K562 (cell line): ENCODE measurements around the gene MTTP. TPM values are rescaled to one million over a fixed set of nuclear protein-coding genes. Genes with fewer than 3 reads are reported as not detected.

ENCODE experiments used
- ATAC-seq: fragments of 200-7000 bp; cut with Tn5 transposase; 3 replicates; pipeline ENCODE4 v1.9.1; 2020; ENCODE audit warnings: moderate library complexity
- BruUV-seq: library from RNA; stranded (reverse); fragments of 400-500 nt; replicated peaks from 2 replicates; lab custom pipeline; 2021; lab: Mats Ljungman, UMichigan
- CTCF ChIA-PET: fragments of 300-600 bp; formaldehyde crosslinking; extraction: SDS; loops from one replicate; lab custom pipeline; 2021; ENCODE audit warnings: low intra/inter-chr PET ratio; lab: Yijun Ruan, JAX
- POLR2A ChIA-PET: fragments of 300-600, 350-650 bp; sonication (Branson Sonifier 250); formaldehyde crosslinking; extraction: SDS; loops from one replicate; lab custom pipeline; 2021; ENCODE audit warnings: antibody characterized with exemption, inconsistent platforms; lab: Yijun Ruan, JAX
- DNase-seq, 4 experiments: peaks; one replicate each; pipeline versions ENCODE4 v3.0.0 to v3.0.0-alpha.2; 2011 to 2018; ENCODE audit warnings: low spot score in 3 of 4, mixed read lengths in 3 of 4; ENCODE audit errors: extremely low read depth in 1 of 4
- FAIRE-seq: peaks from 2 replicates; lab custom pipeline; 2011; peaks lifted over from hg19 to GRCh38; lab: Jason Lieb, UNC
- H2AFZ ChIP-seq: 2 replicates; pipeline ENCODE4 v1.6.0; 2011; ENCODE audit warnings: low read depth, low read length, control low read depth, inconsistent platforms
- H3K27ac ChIP-seq: fragments of 200-600 bp; 3 replicates; pipeline ENCODE4 v1.8.0; 2011; ENCODE audit warnings: low read depth, mild to moderate bottlenecking, control low read depth, inconsistent platforms, low read length, moderate library complexity, mixed read lengths; ENCODE audit errors: extremely low read depth
- H3K27me3 ChIP-seq, 2 experiments: fragments of 300-600 bp in 1 of 2; 2 replicates in 1 of 2; 3 replicates in 1 of 2; pipeline versions ENCODE4 v1.6.0 to v1.8.0; 2011; ENCODE audit warnings: inconsistent platforms in 2 of 2, low read length in 2 of 2, mild to moderate bottlenecking in 1 of 2, mixed read lengths in 1 of 2, moderate library complexity in 1 of 2; ENCODE audit not compliant: control insufficient read depth in 2 of 2, insufficient read depth in 2 of 2
- H3K36me3 ChIP-seq: fragments of 300-600 bp; 3 replicates; pipeline ENCODE4 v1.8.0; 2011; ENCODE audit warnings: mild to moderate bottlenecking, low read length, inconsistent platforms; ENCODE audit not compliant: control insufficient read depth, insufficient read depth
- H3K4me1 ChIP-seq, 2 experiments: fragments of 200-600 bp in 1 of 2; replicated peaks in 1 of 2; 2 replicates in 1 of 2; 3 replicates in 1 of 2; pipeline versions ENCODE4 v1.5.1 to v1.8.0; 2011; ENCODE audit warnings: inconsistent platforms in 2 of 2, low read length in 2 of 2, mild to moderate bottlenecking in 1 of 2, mixed read lengths in 1 of 2, moderate library complexity in 1 of 2; ENCODE audit not compliant: control insufficient read depth in 2 of 2, insufficient read depth in 2 of 2
- H3K4me2 ChIP-seq: 2 replicates; pipeline ENCODE4 v1.6.1; 2011; ENCODE audit warnings: low read length, control low read depth, inconsistent platforms, mixed read lengths; ENCODE audit not compliant: insufficient read depth
- H3K4me3 ChIP-seq: fragments of 200-600 bp; sonication (generic), shearing (Covaris generic); 2 replicates; pipeline ENCODE4 v1.5.1; 2016; ENCODE audit warnings: control low read depth, inconsistent platforms
- H3K79me2 ChIP-seq: fragments of 200-600 bp; 3 replicates; pipeline ENCODE4 v1.8.0; 2011; ENCODE audit warnings: low read length, inconsistent platforms; ENCODE audit not compliant: control insufficient read depth, insufficient read depth
- H3K9ac ChIP-seq, 2 experiments: 2 replicates each; pipeline versions ENCODE4 v1.6.0 to v1.6.1; 2011; ENCODE audit warnings: low read depth in 2 of 2, low read length in 2 of 2, control low read depth in 1 of 2, inconsistent platforms in 1 of 2, mild to moderate bottlenecking in 1 of 2, mixed read lengths in 1 of 2; ENCODE audit not compliant: insufficient read depth in 1 of 2
- H3K9me1 ChIP-seq: one replicate; pipeline ENCODE4 v1.6.0; 2011; ENCODE audit warnings: inconsistent platforms, mild to moderate bottlenecking, low read length, moderate library complexity; ENCODE audit not compliant: control insufficient read depth, insufficient read depth
- H3K9me3 ChIP-seq: replicated peaks from 2 replicates; pipeline ENCODE4 v1.5.1; 2011; ENCODE audit warnings: low read depth, low read length, inconsistent platforms; ENCODE audit not compliant: control insufficient read depth, insufficient read depth
- H4K20me1 ChIP-seq: replicated peaks from 2 replicates; pipeline ENCODE4 v1.6.1; 2011; ENCODE audit warnings: low read length, inconsistent platforms, mixed read lengths; ENCODE audit not compliant: control insufficient read depth, insufficient read depth
- C11orf30 ChIP-seq: fragments of 450-650 bp; IDR thresholded peaks from 2 replicates; pipeline ENCODE4 v1.6.1; 2016; ENCODE audit warnings: low read depth, mild to moderate bottlenecking
- ELF2 ChIP-seq: fragments of 250-450 bp; sonication (Bioruptor Pico); IDR thresholded peaks from 2 replicates; pipeline ENCODE4 v1.5.0; 2021; ENCODE audit warnings: mild to moderate bottlenecking
- HOMEZ ChIP-seq: fragments of 250-450 bp; sonication (Bioruptor Pico); IDR thresholded peaks from 2 replicates; pipeline ENCODE4 v1.4.0; 2020; ENCODE audit warnings: mild to moderate bottlenecking, moderate library complexity
- JUN ChIP-seq, 2 experiments: sonication (generic) in 1 of 2; formaldehyde crosslinking in 1 of 2; IDR thresholded peaks; 2 replicates each; pipeline versions ENCODE4 v1.6.1 to v1.8.0; 2012 to 2022; ENCODE audit warnings: borderline replicate concordance in 2 of 2, mild to moderate bottlenecking in 2 of 2, improper control_type of control experiment in 1 of 2, low read depth in 1 of 2, low read length in 1 of 2, missing genetic modification reagents in 1 of 2
- MAFF ChIP-seq: IDR thresholded peaks from 2 replicates; pipeline ENCODE4 v1.6.1; 2012; ENCODE audit warnings: low read length, improper control_type of control experiment
- MAFG ChIP-seq: fragments of 450-650 bp; conservative IDR thresholded peaks from 2 replicates; pipeline ENCODE4 v1.6.1; 2016; ENCODE audit warnings: missing genetic modification characterization, missing compliant biosample characterization
- MAFK ChIP-seq: IDR thresholded peaks from 2 replicates; pipeline ENCODE4 v1.6.1; 2011; ENCODE audit warnings: low read length, improper control_type of control experiment
- NFE2L1 ChIP-seq: fragments of 450-650 bp; IDR thresholded peaks from 2 replicates; pipeline ENCODE4 v1.6.1; 2016; ENCODE audit warnings: missing genetic modification characterization, low read depth, mild to moderate bottlenecking, missing compliant biosample characterization, moderate library complexity, borderline replicate concordance
- ZNF316 ChIP-seq: fragments of 450-650 bp; IDR thresholded peaks from 2 replicates; pipeline ENCODE4 v1.6.1; 2016
- ZNF318 ChIP-seq, 2 experiments: fragments of 450-650 bp; IDR thresholded peaks; 2 replicates each; pipeline ENCODE4 v1.6.1; 2016; ENCODE audit warnings: mild to moderate bottlenecking in 2 of 2, borderline replicate concordance in 1 of 2, low read depth in 1 of 2, moderate library complexity in 1 of 2
- WGBS: fragments of 100-300 bp; shearing (Covaris generic); methylation state at CpG from one replicate; pipeline ENCODE4 v1.1.6; 2016; ENCODE audit warnings: low coverage, mixed read lengths; ENCODE audit not compliant: insufficient coverage; ENCODE audit errors: missing lambda C conversion rate; 5-methylcytosine and 5-hydroxymethylcytosine counted together
- in situ Hi-C: fragments of 300-500 bp; cut with MboI; formaldehyde crosslinking; loops from 4 replicates; pipeline ENCODE4 v1.15.0; 2018; ENCODE audit warnings: inconsistent platforms, mixed read lengths
- intact Hi-C: fragments of 100-400 bp; cut with micrococcal nuclease; formaldehyde crosslinking; loops from 2 replicates; pipeline ENCODE4 v1.14.2; 2022
- polyA plus RNA-seq, 8 experiments: library from polyadenylated mRNA; depleted of rRNA in 4 of 8; stranded (reverse) in 5 of 8; unstranded in 3 of 8; fragments of >200 nt; fragmentation: Nextera tagmentation in 2 of 8; fragmentation: Illumina TruSeq in 1 of 8; extraction: Ambion mirVana in 2 of 8; extraction: Trizol in 1 of 8; gene quantifications; 2 replicates each; pipeline versions ENCODE4 v1.2.1 to v1.2.3, GENCODE V29; 2011 to 2014; ENCODE audit warnings: inconsistent platforms in 1 of 8, missing spikeins in 1 of 8
- total RNA-seq, 7 experiments: library from RNA; depleted of rRNA in 6 of 7; stranded (reverse); fragments of >200 nt in 6 of 7; fragmentation: Illumina TruSeq in 2 of 7; extraction: Trizol in 2 of 7; gene quantifications; 2 replicates each; pipeline versions ENCODE4 v1.2.1 to v1.2.3, GENCODE V29; 2011 to 2021; ENCODE audit warnings: low replicate concordance in 1 of 7

The MTTP gene
- total and polyA plus RNA-seq, 9 of the 15 experiments (the other 6 are each of a cell fraction or from before 2014, with no cell fraction given) = 0.01 to 0.29 (median 0.04) TPM; not detected in 2

- FAIRE-seq (no peak), ATAC-seq (no peak), DNase-seq (no peak)
- CTCF ChIA-PET = no interaction called here
- POLR2A ChIA-PET = interaction anchor here (1.0 kb wide), 2 partner anchors 14 to 38 kb away, joined by 3 read pairs; no protein-coding TSS in a partner anchor
- H3K36me3 ChIP-seq = no peaks in the 10 kb centered on the region
- H3K27me3 ChIP-seq = no peaks in the 10 kb centered on the region; a peak in 1 of 5 replicates
- no peak overlapping the region for H3K4me3 ChIP-seq
- no peaks in the 10 kb centered on the region for H4K20me1 ChIP-seq
- H3K79me2 ChIP-seq = no peaks in the 10 kb centered on the region
- no peak for TF ChIP-seq NFE2L1
- no peak for TF ChIP-seq ZNF318 (IDR thresholded peaks at IDR 0.05; ENCODE audit: borderline replicate concordance in 1 of 2, low read depth in 1 of 2)
- peak; percentile 65 for TF ChIP-seq MAFG
- TF ChIP-seq HOMEZ (CRISPR knock-in tag) = no peak
- peak; percentile 77 for TF ChIP-seq ZNF316
- TF ChIP-seq JUN (IDR thresholded peaks at IDR 0.05; ENCODE audit: borderline replicate concordance, low read depth, low read length) = no peak
- no peak for TF ChIP-seq JUN (CRISPR knock-in tag; IDR thresholded peaks at IDR 0.05; ENCODE audit: borderline replicate concordance)
- peak; percentile 61; the same call in 1 of the 2 replicates for TF ChIP-seq C11orf30
- peak; percentile 87 for TF ChIP-seq MAFK
- TF ChIP-seq ELF2 = no peak
- peak; percentile 84 for TF ChIP-seq MAFF
- in situ Hi-C loops = no loop called here
- no peaks in the 10 kb centered on the region for H3K9me3 ChIP-seq
- no peak overlapping the region for H3K27ac ChIP-seq
- no peaks in the 10 kb centered on the region for H3K9me1 ChIP-seq
- 0% methylated on average over 4 of the region's 4 CpGs for WGBS
- intact Hi-C loops = no loop called here
- H3K4me1 ChIP-seq = no peaks in the 10 kb centered on the region
- H3K4me2 ChIP-seq = no peak overlapping the region
- no TSS peak for BruUV-seq
- H3K9ac ChIP-seq = no peak overlapping the region
- H2AFZ ChIP-seq = no peak overlapping the region
Observed at GRCh38 chr4:99593781-99594641, 19.4 kb downstream of the MTTP start.
